HG02610 (cell line): Measurements from ENCODE around the gene EFCAB6.

Experiments used
- ATAC-seq: cut with Tn5 transposase; IDR thresholded peaks from one replicate; pipeline ENCODE4 v1.9.1; 2021; ENCODE audit warnings: mild to moderate bottlenecking, moderate library complexity; ENCODE audit not compliant: unreplicated experiment

Gene EFCAB6

GRCh38 chr22:43510281-43511070 lies 301.6 kb downstream of the EFCAB6 start:
- ATAC-seq, result no peak

GRCh38 chr22:43509337-43509736 lies 302.8 kb downstream of the EFCAB6 start:
- no peak for ATAC-seq

GRCh38 chr22:43508489-43508888 lies 303.6 kb downstream of the EFCAB6 start:
- no peak for ATAC-seq

- no peak for ATAC-seq
Observed at GRCh38 chr22:43507235-43507634, 304.9 kb downstream of the EFCAB6 start.

- ATAC-seq, result no peak
Observed at GRCh38 chr22:43506487-43506886, 305.6 kb downstream of the EFCAB6 start.

- no peak for ATAC-seq
Observed at GRCh38 chr22:43505896-43506295, 306.2 kb downstream of the EFCAB6 start.

GRCh38 chr22:43505423-43505822 lies 306.7 kb downstream of the EFCAB6 start:
- ATAC-seq, result no peak

- no peak for ATAC-seq
Observed at GRCh38 chr22:43504666-43505261, 307.3 kb downstream of the EFCAB6 start.

GRCh38 chr22:43504068-43504467 lies 308.0 kb downstream of the EFCAB6 start:
- ATAC-seq, result no peak

GRCh38 chr22:43502306-43502874 lies 309.7 kb downstream of the EFCAB6 start:
- ATAC-seq, result no peak

GRCh38 chr22:43501878-43502277 lies 310.2 kb downstream of the EFCAB6 start:
- no peak for ATAC-seq

GRCh38 chr22:43500792-43501785 lies 311.0 kb downstream of the EFCAB6 start:
- ATAC-seq, result no peak

GRCh38 chr22:43498856-43499253 lies 313.2 kb downstream of the EFCAB6 start:
- ATAC-seq, result no peak

GRCh38 chr22:43497956-43498855 lies 313.9 kb downstream of the EFCAB6 start:
- ATAC-seq, result no peak

- no peak for ATAC-seq
Observed at GRCh38 chr22:43493297-43493696, 318.8 kb downstream of the EFCAB6 start.

GRCh38 chr22:43491737-43492136 lies 320.4 kb downstream of the EFCAB6 start:
- no peak for ATAC-seq

- ATAC-seq, result no peak
Observed at GRCh38 chr22:43491177-43491576, 320.9 kb downstream of the EFCAB6 start.

- no peak for ATAC-seq
Observed at GRCh38 chr22:43490311-43490710, 321.8 kb downstream of the EFCAB6 start.

GRCh38 chr22:43488937-43489336 lies 323.2 kb downstream of the EFCAB6 start:
- no peak for ATAC-seq
